K562 (cell line): Measurements from ENCODE around the gene NOM1. TPM values are rescaled to one million over a fixed set of nuclear protein-coding genes. Genes with fewer than 3 reads are reported as not detected.

Experiments
- ATAC-seq: fragments of 200-7000 bp; cut with Tn5 transposase; 3 replicates; pipeline ENCODE4 v1.9.1; 2020; ENCODE audit warnings: moderate library complexity
- BruUV-seq: library from RNA; stranded (reverse); fragments of 400-500 nt; replicated peaks from 2 replicates; lab custom pipeline; 2021; lab: Mats Ljungman, UMichigan
- CTCF ChIA-PET: fragments of 300-600 bp; formaldehyde crosslinking; extraction: SDS; loops from one replicate; lab custom pipeline; 2021; ENCODE audit warnings: low intra/inter-chr PET ratio; lab: Yijun Ruan, JAX
- POLR2A ChIA-PET: fragments of 300-600, 350-650 bp; sonication (Branson Sonifier 250); formaldehyde crosslinking; extraction: SDS; loops from one replicate; lab custom pipeline; 2021; ENCODE audit warnings: antibody characterized with exemption, inconsistent platforms; lab: Yijun Ruan, JAX
- DNase-seq, 4 experiments: peaks; one replicate each; pipeline versions ENCODE4 v3.0.0 to v3.0.0-alpha.2; 2011 to 2018; ENCODE audit warnings: low spot score in 3 of 4, mixed read lengths in 3 of 4; ENCODE audit errors: extremely low read depth in 1 of 4
- FAIRE-seq: peaks from 2 replicates; lab custom pipeline; 2011; peaks lifted over from hg19 to GRCh38; lab: Jason Lieb, UNC
- H2AFZ ChIP-seq: 2 replicates; pipeline ENCODE4 v1.6.0; 2011; ENCODE audit warnings: low read depth, low read length, control low read depth, inconsistent platforms
- H3K27ac ChIP-seq: fragments of 200-600 bp; 3 replicates; pipeline ENCODE4 v1.8.0; 2011; ENCODE audit warnings: low read depth, mild to moderate bottlenecking, control low read depth, inconsistent platforms, low read length, moderate library complexity, mixed read lengths; ENCODE audit errors: extremely low read depth
- H3K27me3 ChIP-seq, 2 experiments: fragments of 300-600 bp in 1 of 2; 2 replicates in 1 of 2; 3 replicates in 1 of 2; pipeline versions ENCODE4 v1.6.0 to v1.8.0; 2011; ENCODE audit warnings: inconsistent platforms in 2 of 2, low read length in 2 of 2, mild to moderate bottlenecking in 1 of 2, mixed read lengths in 1 of 2, moderate library complexity in 1 of 2; ENCODE audit not compliant: control insufficient read depth in 2 of 2, insufficient read depth in 2 of 2
- H3K36me3 ChIP-seq: fragments of 300-600 bp; 3 replicates; pipeline ENCODE4 v1.8.0; 2011; ENCODE audit warnings: mild to moderate bottlenecking, low read length, inconsistent platforms; ENCODE audit not compliant: control insufficient read depth, insufficient read depth
- H3K4me1 ChIP-seq, 2 experiments: fragments of 200-600 bp in 1 of 2; replicated peaks in 1 of 2; 2 replicates in 1 of 2; 3 replicates in 1 of 2; pipeline versions ENCODE4 v1.5.1 to v1.8.0; 2011; ENCODE audit warnings: inconsistent platforms in 2 of 2, low read length in 2 of 2, mild to moderate bottlenecking in 1 of 2, mixed read lengths in 1 of 2, moderate library complexity in 1 of 2; ENCODE audit not compliant: control insufficient read depth in 2 of 2, insufficient read depth in 2 of 2
- H3K4me2 ChIP-seq: 2 replicates; pipeline ENCODE4 v1.6.1; 2011; ENCODE audit warnings: low read length, control low read depth, inconsistent platforms, mixed read lengths; ENCODE audit not compliant: insufficient read depth
- H3K4me3 ChIP-seq: fragments of 200-600 bp; sonication (generic), shearing (Covaris generic); 2 replicates; pipeline ENCODE4 v1.5.1; 2016; ENCODE audit warnings: control low read depth, inconsistent platforms
- H3K79me2 ChIP-seq: fragments of 200-600 bp; 3 replicates; pipeline ENCODE4 v1.8.0; 2011; ENCODE audit warnings: low read length, inconsistent platforms; ENCODE audit not compliant: control insufficient read depth, insufficient read depth
- H3K9ac ChIP-seq, 2 experiments: 2 replicates each; pipeline versions ENCODE4 v1.6.0 to v1.6.1; 2011; ENCODE audit warnings: low read depth in 2 of 2, low read length in 2 of 2, control low read depth in 1 of 2, inconsistent platforms in 1 of 2, mild to moderate bottlenecking in 1 of 2, mixed read lengths in 1 of 2; ENCODE audit not compliant: insufficient read depth in 1 of 2
- H3K9me1 ChIP-seq: one replicate; pipeline ENCODE4 v1.6.0; 2011; ENCODE audit warnings: inconsistent platforms, mild to moderate bottlenecking, low read length, moderate library complexity; ENCODE audit not compliant: control insufficient read depth, insufficient read depth
- H3K9me3 ChIP-seq: replicated peaks from 2 replicates; pipeline ENCODE4 v1.5.1; 2011; ENCODE audit warnings: low read depth, low read length, inconsistent platforms; ENCODE audit not compliant: control insufficient read depth, insufficient read depth
- H4K20me1 ChIP-seq: replicated peaks from 2 replicates; pipeline ENCODE4 v1.6.1; 2011; ENCODE audit warnings: low read length, inconsistent platforms, mixed read lengths; ENCODE audit not compliant: control insufficient read depth, insufficient read depth
- ARNT ChIP-seq, 2 experiments: fragments of 450-650 bp; IDR thresholded peaks; 2 replicates each; pipeline ENCODE4 v1.6.1; 2016; ENCODE audit warnings: mild to moderate bottlenecking in 1 of 2
- ASH1L ChIP-seq: fragments of 450-650 bp; IDR thresholded peaks from 2 replicates; pipeline ENCODE4 v1.6.1; 2018; ENCODE audit warnings: borderline replicate concordance, mild to moderate bottlenecking, low read depth; ENCODE audit not compliant: partially characterized antibody
- CREM ChIP-seq: IDR thresholded peaks from 2 replicates; pipeline ENCODE4 v1.6.1; 2014; ENCODE audit warnings: antibody characterized with exemption, low read depth
- FOXO4 ChIP-seq: fragments of 450-650 bp; formaldehyde crosslinking; IDR thresholded peaks from 2 replicates; pipeline ENCODE4 v1.4.0; 2020; ENCODE audit warnings: mild to moderate bottlenecking, moderate library complexity
- MTA3 ChIP-seq: fragments of 450-650 bp; formaldehyde crosslinking; IDR thresholded peaks from 2 replicates; pipeline ENCODE4 v1.6.1; 2017; ENCODE audit warnings: mild to moderate bottlenecking, borderline replicate concordance
- PHF20 ChIP-seq: fragments of 450-650 bp; IDR thresholded peaks from 2 replicates; pipeline ENCODE4 v1.6.1; 2018; ENCODE audit not compliant: partially characterized antibody
- PML ChIP-seq: IDR thresholded peaks from 2 replicates; pipeline ENCODE4 v1.6.1; 2012; ENCODE audit warnings: low read length, inconsistent platforms
- WGBS: fragments of 100-300 bp; shearing (Covaris generic); methylation state at CpG from one replicate; pipeline ENCODE4 v1.1.6; 2016; ENCODE audit warnings: low coverage, mixed read lengths; ENCODE audit not compliant: insufficient coverage; ENCODE audit errors: missing lambda C conversion rate; 5-methylcytosine and 5-hydroxymethylcytosine counted together
- in situ Hi-C: fragments of 300-500 bp; cut with MboI; formaldehyde crosslinking; loops from 4 replicates; pipeline ENCODE4 v1.15.0; 2018; ENCODE audit warnings: inconsistent platforms, mixed read lengths
- intact Hi-C: fragments of 100-400 bp; cut with micrococcal nuclease; formaldehyde crosslinking; loops from 2 replicates; pipeline ENCODE4 v1.14.2; 2022
- polyA plus RNA-seq, 8 experiments: library from polyadenylated mRNA; depleted of rRNA in 4 of 8; stranded (reverse) in 5 of 8; unstranded in 3 of 8; fragments of >200 nt; fragmentation: Nextera tagmentation in 2 of 8; fragmentation: Illumina TruSeq in 1 of 8; extraction: Ambion mirVana in 2 of 8; extraction: Trizol in 1 of 8; gene quantifications; 2 replicates each; pipeline versions ENCODE4 v1.2.1 to v1.2.3, GENCODE V29; 2011 to 2014; ENCODE audit warnings: inconsistent platforms in 1 of 8, missing spikeins in 1 of 8
- total RNA-seq, 7 experiments: library from RNA; depleted of rRNA in 6 of 7; stranded (reverse); fragments of >200 nt in 6 of 7; fragmentation: Illumina TruSeq in 2 of 7; extraction: Trizol in 2 of 7; gene quantifications; 2 replicates each; pipeline versions ENCODE4 v1.2.1 to v1.2.3, GENCODE V29; 2011 to 2021; ENCODE audit warnings: low replicate concordance in 1 of 7
- TF ChIP-seq, protein P1 (sequence below): sonication (generic); formaldehyde crosslinking; IDR thresholded peaks from 2 replicates; pipeline ENCODE4 v1.8.1; 2023; ENCODE audit warnings: mild to moderate bottlenecking, missing genetic modification reagents

Gene NOM1
- total and polyA plus RNA-seq, 9 of the 15 experiments (the other 6 are each of a cell fraction or from before 2014, with no cell fraction given) = 6.8 to 47.3 (median 37.4) TPM

DNA sequence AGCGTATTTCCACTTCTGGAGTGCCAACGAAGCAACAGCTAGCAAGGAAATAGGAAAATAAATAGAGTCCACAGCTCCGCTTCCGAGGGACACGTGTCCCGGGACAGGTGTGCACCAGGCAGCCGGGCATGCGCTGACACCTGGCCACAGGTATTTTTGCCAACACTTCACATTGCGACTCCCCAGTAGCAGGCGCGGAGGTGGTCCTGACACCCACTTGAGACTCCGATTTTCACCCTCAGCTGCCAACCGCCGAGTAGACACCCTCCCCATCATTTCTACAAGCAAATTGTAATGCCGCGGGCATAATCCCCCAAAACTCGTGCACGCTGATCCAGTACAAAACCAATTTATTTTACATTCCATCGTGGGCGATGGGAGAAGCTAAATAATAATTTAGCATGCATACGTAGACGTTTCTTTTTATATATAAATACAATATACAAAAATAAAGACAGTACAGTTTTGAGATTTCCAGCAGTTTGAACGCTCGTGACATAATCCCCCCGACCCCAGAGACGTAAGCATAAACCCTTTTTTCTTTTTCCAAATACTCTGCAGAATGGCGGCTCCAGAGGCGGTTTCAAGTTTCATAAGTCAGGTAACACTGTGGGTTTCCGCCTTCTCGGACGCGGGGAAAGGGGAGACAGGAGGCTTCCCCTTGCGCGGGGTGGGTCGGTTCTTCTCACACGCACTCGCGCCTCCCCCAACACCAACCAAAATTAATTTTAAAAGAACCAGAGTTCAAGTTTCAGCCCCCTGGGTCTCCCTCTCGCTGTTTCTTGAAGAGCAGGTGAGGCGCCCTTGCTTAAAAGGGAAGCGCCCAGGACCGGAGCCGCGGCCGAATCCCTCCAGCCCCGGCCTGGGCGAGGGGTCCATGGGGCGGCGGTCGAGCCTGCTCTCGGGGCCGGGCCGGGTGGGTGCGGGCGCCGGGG, 55.3 kb downstream of the NOM1 start:
- DNase-seq (no peak), ATAC-seq (no peak), FAIRE-seq (no peak)
- TF ChIP-seq CREM = no peak
- TF ChIP-seq ARNT (IDR thresholded peaks at IDR 0.05) = no peak
- TF ChIP-seq MTA3 = no peak
- TF ChIP-seq PHF20 = no peak
- TF ChIP-seq FOXO4 (CRISPR knock-in tag) = no peak
- no peak for TF ChIP-seq ASH1L
- TF ChIP-seq, protein P1, sequence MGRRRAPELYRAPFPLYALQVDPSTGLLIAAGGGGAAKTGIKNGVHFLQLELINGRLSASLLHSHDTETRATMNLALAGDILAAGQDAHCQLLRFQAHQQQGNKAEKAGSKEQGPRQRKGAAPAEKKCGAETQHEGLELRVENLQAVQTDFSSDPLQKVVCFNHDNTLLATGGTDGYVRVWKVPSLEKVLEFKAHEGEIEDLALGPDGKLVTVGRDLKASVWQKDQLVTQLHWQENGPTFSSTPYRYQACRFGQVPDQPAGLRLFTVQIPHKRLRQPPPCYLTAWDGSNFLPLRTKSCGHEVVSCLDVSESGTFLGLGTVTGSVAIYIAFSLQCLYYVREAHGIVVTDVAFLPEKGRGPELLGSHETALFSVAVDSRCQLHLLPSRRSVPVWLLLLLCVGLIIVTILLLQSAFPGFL = no peak
- TF ChIP-seq PML = no peak
- Histone ChIP-seq H3K9me1 (no peaks in the 10 kb centered on the region), H3K9ac (no peak overlapping the region), H3K4me1 (peaks cover 11 to 43% of the 10 kb centered on the region in 2 experiments), H3K9me3 (no peaks in the 10 kb centered on the region), H3K27ac (no peak overlapping the region), H4K20me1 (no peaks in the 10 kb centered on the region), H2AFZ (no peak overlapping the region), H3K79me2 (no peaks in the 10 kb centered on the region), H3K4me2 (no peak overlapping the region), H3K36me3 (no peaks in the 10 kb centered on the region), H3K4me3 (no peak overlapping the region), H3K27me3 (peaks cover 0 to 9% of the 10 kb centered on the region in 2 experiments; a peak in 1 of 5 replicates)
- 80% methylated on average over 44 of the region's 56 CpGs for WGBS
- CTCF ChIA-PET = no interaction called here
- in situ Hi-C loops (no loop called here), intact Hi-C loops (no loop called here)
- BruUV-seq = no TSS peak
- POLR2A ChIA-PET = interaction anchor here (0.6 to 0.9 kb wide), 4 partner anchors 11 to 1867 kb away, joined by 3 to 4 read pairs (median 4); no protein-coding TSS in a partner anchor
